ENCODE data around the gene CARMIL3. TPM values are rescaled to one million over a fixed set of nuclear protein-coding genes. Genes with fewer than 3 reads are reported as not detected.

The CARMIL3 gene
- total RNA-seq, 1 experiment from 2014 or later, result not detected

DNA sequence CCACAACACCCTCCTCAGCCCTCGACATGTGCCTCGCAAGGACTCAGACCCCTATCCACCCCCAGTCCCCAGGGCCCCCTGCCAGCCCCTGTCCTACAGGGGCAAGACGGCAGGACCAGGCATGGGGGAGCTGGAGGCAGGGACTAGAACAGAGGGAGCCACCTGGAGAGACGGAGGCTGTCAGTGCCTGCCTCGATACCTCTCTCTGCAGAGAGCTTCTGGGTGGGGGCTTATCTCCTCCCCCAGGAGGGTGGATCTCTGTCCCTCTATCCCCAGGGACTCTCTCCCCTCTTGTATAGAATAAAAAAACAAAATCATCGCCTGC lies 17.6 kb downstream of the CARMIL3 start:
- ChIA-PET POLR2A (ENCODE audit: unreplicated experiment) (no interaction called here), CTCF (interaction anchor here (0.6 kb wide), 1 partner anchor 24 kb away, joined by 10 read pairs; no protein-coding TSS in a partner anchor)
- H3K79me2 ChIP-seq (ENCODE audit: low read length), result no peaks in the 10 kb centered on the region
- no peaks in the 10 kb centered on the region for H3F3A ChIP-seq (ENCODE audit: low read length, unreplicated experiment)
- H3K9ac ChIP-seq (ENCODE audit: low read length), result no peak overlapping the region
- no peak overlapping the region for H3K27ac ChIP-seq (ENCODE audit: low read length)
- no peak overlapping the region for H3K4me2 ChIP-seq (ENCODE audit: low read length)
- no TSS peak for BruUV-seq (replicated peaks)
- ATAC-seq, result no peak
- H4K20me1 ChIP-seq (ENCODE audit: low read length), result no peaks in the 10 kb centered on the region
- H3K9me3 ChIP-seq (ENCODE audit: low read length), result no peaks in the 10 kb centered on the region
- TF ChIP-seq EZH2 (IDR thresholded peaks at IDR 0.05; ENCODE audit: low read length, unreplicated experiment) (no peak), EZH2phosphoT487 (IDR thresholded peaks at IDR 0.05; ENCODE audit: borderline replicate concordance, low read length) (no peak)
- TF ChIP-seq, protein P1, sequence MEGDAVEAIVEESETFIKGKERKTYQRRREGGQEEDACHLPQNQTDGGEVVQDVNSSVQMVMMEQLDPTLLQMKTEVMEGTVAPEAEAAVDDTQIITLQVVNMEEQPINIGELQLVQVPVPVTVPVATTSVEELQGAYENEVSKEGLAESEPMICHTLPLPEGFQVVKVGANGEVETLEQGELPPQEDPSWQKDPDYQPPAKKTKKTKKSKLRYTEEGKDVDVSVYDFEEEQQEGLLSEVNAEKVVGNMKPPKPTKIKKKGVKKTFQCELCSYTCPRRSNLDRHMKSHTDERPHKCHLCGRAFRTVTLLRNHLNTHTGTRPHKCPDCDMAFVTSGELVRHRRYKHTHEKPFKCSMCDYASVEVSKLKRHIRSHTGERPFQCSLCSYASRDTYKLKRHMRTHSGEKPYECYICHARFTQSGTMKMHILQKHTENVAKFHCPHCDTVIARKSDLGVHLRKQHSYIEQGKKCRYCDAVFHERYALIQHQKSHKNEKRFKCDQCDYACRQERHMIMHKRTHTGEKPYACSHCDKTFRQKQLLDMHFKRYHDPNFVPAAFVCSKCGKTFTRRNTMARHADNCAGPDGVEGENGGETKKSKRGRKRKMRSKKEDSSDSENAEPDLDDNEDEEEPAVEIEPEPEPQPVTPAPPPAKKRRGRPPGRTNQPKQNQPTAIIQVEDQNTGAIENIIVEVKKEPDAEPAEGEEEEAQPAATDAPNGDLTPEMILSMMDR (conservative IDR thresholded peaks at IDR 0.05; ENCODE audit: low read depth, low read length), result no peak
- peaks cover 14% of the 10 kb centered on the region; the same call in 1 of the 2 replicates for H3K27me3 ChIP-seq (ENCODE audit: low read length)
- no peaks in the 10 kb centered on the region for H3K4me1 ChIP-seq (ENCODE audit: insufficient read depth, low read length)
- DNase-seq, result no peak
- no peak overlapping the region for H2AFZ ChIP-seq (ENCODE audit: low read length)
- no peaks in the 10 kb centered on the region for H3K9me2 ChIP-seq (replicated peaks; ENCODE audit: low read length)
- no peaks in the 10 kb centered on the region for H3K36me3 ChIP-seq (ENCODE audit: low read depth, low read length)
- no peak overlapping the region for H3K4me3 ChIP-seq (ENCODE audit: low read length)
- intact Hi-C loops (cut with micrococcal nuclease), result no loop called here

DNA sequence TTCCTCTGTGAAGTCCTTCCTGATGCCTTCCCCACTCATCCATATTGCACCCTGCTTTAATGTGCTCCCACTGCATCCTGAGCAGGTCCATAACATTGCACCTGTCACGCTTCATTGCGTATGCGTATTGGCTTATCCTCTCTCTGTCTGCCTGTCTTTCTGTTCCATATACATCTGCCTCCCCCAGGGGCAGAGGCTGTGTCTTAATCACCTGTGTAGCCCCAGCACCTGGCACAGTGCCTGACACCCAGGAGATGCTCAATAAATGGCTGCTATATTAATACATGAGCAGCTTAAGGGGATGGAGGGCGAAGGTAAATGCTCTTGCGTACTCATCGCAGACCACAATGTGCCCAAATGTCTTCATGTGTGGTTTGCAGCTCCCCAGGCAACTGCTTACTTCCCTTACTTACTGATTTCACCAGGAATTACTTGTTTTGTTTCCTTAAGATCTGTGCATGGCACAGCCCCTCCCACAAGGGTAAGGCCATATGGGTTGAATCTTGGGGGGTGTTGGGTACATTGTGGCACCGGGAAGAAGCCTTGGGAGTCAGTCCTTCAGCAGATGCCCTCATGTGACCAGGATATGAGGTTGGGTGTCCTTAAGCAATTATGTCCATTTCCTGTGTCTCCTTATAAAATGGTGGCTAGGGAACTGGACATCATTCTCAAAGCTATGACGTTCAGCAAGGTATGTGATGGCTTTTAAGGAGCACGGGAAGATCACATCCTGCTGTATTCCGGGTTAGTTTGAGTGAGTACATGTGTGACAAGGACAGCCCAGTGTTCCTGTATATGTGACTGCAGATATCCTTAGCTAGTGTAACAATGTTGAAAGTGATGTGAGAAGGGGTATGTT lies 18.7 kb downstream of the CARMIL3 start:
- H3F3A ChIP-seq (ENCODE audit: low read length, unreplicated experiment), result no peaks in the 10 kb centered on the region
- intact Hi-C loops (cut with micrococcal nuclease), result no loop called here
- peaks cover 14% of the 10 kb centered on the region; the same call in 1 of the 2 replicates for H3K27me3 ChIP-seq (ENCODE audit: low read length)
- no peaks in the 10 kb centered on the region for H3K9me2 ChIP-seq (replicated peaks; ENCODE audit: low read length)
- CTCF ChIA-PET, result interaction anchor here (0.8 kb wide), 1 partner anchor 12 kb away, joined by 5 read pairs; no protein-coding TSS in a partner anchor
- H3K36me3 ChIP-seq (ENCODE audit: low read depth, low read length), result no peaks in the 10 kb centered on the region
- H4K20me1 ChIP-seq (ENCODE audit: low read length), result no peaks in the 10 kb centered on the region
- DNase-seq (no peak), ATAC-seq (no peak)
- H3K9me3 ChIP-seq (ENCODE audit: low read length), result no peaks in the 10 kb centered on the region
- no peak overlapping the region for H3K4me2 ChIP-seq (ENCODE audit: low read length)
- POLR2A ChIA-PET (ENCODE audit: unreplicated experiment), result no interaction called here
- H3K27ac ChIP-seq (ENCODE audit: low read length), result no peak overlapping the region
- no peak overlapping the region for H3K4me3 ChIP-seq (ENCODE audit: low read length)
- no peak overlapping the region for H3K9ac ChIP-seq (ENCODE audit: low read length)
- no peaks in the 10 kb centered on the region for H3K79me2 ChIP-seq (ENCODE audit: low read length)
- H3K4me1 ChIP-seq (ENCODE audit: insufficient read depth, low read length), result no peaks in the 10 kb centered on the region
- no TSS peak for BruUV-seq (replicated peaks)
- no peak overlapping the region for H2AFZ ChIP-seq (ENCODE audit: low read length)
- TF ChIP-seq, protein P1 (conservative IDR thresholded peaks at IDR 0.05; ENCODE audit: low read depth, low read length), result no peak
- TF ChIP-seq EZH2phosphoT487 (IDR thresholded peaks at IDR 0.05; ENCODE audit: borderline replicate concordance, low read length), result no peak
- TF ChIP-seq EZH2 (IDR thresholded peaks at IDR 0.05; ENCODE audit: low read length, unreplicated experiment), result no peak

DNA sequence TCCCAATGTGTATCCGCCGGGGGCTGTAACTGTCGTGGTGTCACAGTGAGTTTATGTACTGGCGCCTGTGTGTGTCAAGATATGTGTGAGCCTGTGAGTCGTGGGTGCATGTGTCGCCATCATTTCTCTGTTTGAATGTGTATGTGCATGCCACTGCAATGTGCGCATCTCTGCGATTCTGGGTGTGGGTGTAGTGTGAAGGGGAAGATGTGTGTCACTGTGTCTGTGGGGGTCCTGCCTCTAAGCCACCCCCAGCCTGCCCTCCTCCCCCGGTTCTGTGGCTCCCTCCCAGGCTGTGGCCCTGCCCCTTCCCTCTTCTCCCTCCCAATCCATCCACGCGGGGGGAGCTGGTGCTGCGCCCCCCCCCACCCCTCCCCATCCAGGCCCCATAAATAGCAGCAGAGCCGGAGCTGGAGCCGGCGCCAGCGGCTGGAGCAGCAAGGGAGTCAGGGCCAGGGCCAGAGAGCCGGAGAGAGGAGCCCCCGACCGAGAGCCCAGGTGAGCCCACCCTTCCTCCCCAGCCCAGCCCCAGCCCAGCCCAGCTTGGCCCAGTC lies 19.4 kb downstream of the CARMIL3 start, which contains the start of gene CPNE6:
Gene CPNE6, plus strand, starts transcription at position 419 of the 554 bp plus-strand sequence. CDS start 1,375 bp downstream, outside the sequence.
- intact Hi-C loops (cut with micrococcal nuclease), result no loop called here
- Histone ChIP-seq H3K9me2 (replicated peaks; ENCODE audit: low read length) (no peaks in the 10 kb centered on the region), H3K4me3 (ENCODE audit: low read length) (no peak within 1 kb of the TSS), H3K4me2 (ENCODE audit: low read length) (no peak within 1 kb of the TSS), H3K27ac (ENCODE audit: low read length) (no peak within 1 kb of the TSS), H3K4me1 (ENCODE audit: insufficient read depth, low read length) (no peaks in the 10 kb centered on the region), H3K27me3 (ENCODE audit: low read length) (peaks cover 14% of the 10 kb centered on the region; the same call in 1 of the 2 replicates), H3K79me2 (ENCODE audit: low read length) (no peaks in the 10 kb centered on the region), H3F3A (ENCODE audit: low read length, unreplicated experiment) (no peaks in the 10 kb centered on the region), H3K9me3 (ENCODE audit: low read length) (no peaks in the 10 kb centered on the region), H2AFZ (ENCODE audit: low read length) (no peak within 1 kb of the TSS), H3K36me3 (ENCODE audit: low read depth, low read length) (no peaks in the 10 kb centered on the region), H4K20me1 (ENCODE audit: low read length) (no peaks in the 10 kb centered on the region), H3K9ac (ENCODE audit: low read length) (no peak within 1 kb of the TSS)
- TF ChIP-seq, protein P1 (conservative IDR thresholded peaks at IDR 0.05; ENCODE audit: low read depth, low read length), result no peak
- TF ChIP-seq EZH2phosphoT487 (IDR thresholded peaks at IDR 0.05; ENCODE audit: borderline replicate concordance, low read length) (no peak), EZH2 (IDR thresholded peaks at IDR 0.05; ENCODE audit: low read length, unreplicated experiment) (no peak)
- no TSS peak for BruUV-seq (replicated peaks)
- POLR2A ChIA-PET (ENCODE audit: unreplicated experiment), result no interaction called here
- CTCF ChIA-PET, result no interaction called here
- DNase-seq (no peak), ATAC-seq (no peak)
